A673 (cell line): ENCODE results near the gene SH3RF2. TPM values are rescaled to one million over a fixed set of nuclear protein-coding genes. Genes with fewer than 3 reads are reported as not detected.

Source experiments
- BruUV-seq: library from RNA; stranded (reverse); fragments of 400-500 nt; replicated peaks from 2 replicates; lab custom pipeline; 2021; lab: Mats Ljungman, UMichigan
- CTCF ChIA-PET: fragments of 300-600 bp; sonication (Branson Sonifier 250); formaldehyde crosslinking; loops from one replicate; lab custom pipeline; 2022; ENCODE audit warnings: antibody characterized with exemption; lab: Charles Lee
- POLR2A ChIA-PET: fragments of 300-600 bp; sonication (Branson Sonifier 250); formaldehyde crosslinking; loops from one replicate; lab custom pipeline; 2022; ENCODE audit warnings: antibody characterized with exemption; ENCODE audit not compliant: low non-redundant PET; lab: Charles Lee
- DNase-seq: peaks from one replicate; pipeline ENCODE4 v3.0.0-alpha.2; 2015; ENCODE audit warnings: low spot score
- H3K27ac ChIP-seq: fragments of 200-600 bp; sonication (generic); 2 replicates; pipeline ENCODE4 v1.5.1; 2016; ENCODE audit warnings: mixed run types, low read depth, mild to moderate bottlenecking, mixed read lengths, antibody characterized with exemption, low read length; ENCODE audit not compliant: poor library complexity, severe bottlenecking
- H3K27me3 ChIP-seq: fragments of 200-600 bp; sonication (generic); replicated peaks from 2 replicates; pipeline ENCODE4 v1.6.1; 2017; ENCODE audit warnings: mixed run types, low read depth, mild to moderate bottlenecking, mixed read lengths, antibody characterized with exemption, low read length; ENCODE audit not compliant: insufficient read depth, poor library complexity
- H3K36me3 ChIP-seq: fragments of 200-600 bp; sonication (generic); 2 replicates; pipeline ENCODE4 v1.6.1; 2016; ENCODE audit warnings: mixed run types, mild to moderate bottlenecking, mixed read lengths, antibody characterized with exemption, low read length; ENCODE audit not compliant: insufficient read depth, poor library complexity, severe bottlenecking
- H3K4me1 ChIP-seq: fragments of 200-600 bp; sonication (generic); 2 replicates; pipeline ENCODE4 v1.6.1; 2017; ENCODE audit warnings: mixed run types, mild to moderate bottlenecking, mixed read lengths, antibody characterized with exemption, low read length; ENCODE audit not compliant: insufficient read depth, poor library complexity, severe bottlenecking
- H3K4me3 ChIP-seq: fragments of 200-600 bp; sonication (generic); 2 replicates; pipeline ENCODE4 v1.5.1; 2016; ENCODE audit warnings: low read depth, mixed run types, mild to moderate bottlenecking, mixed read lengths, low read length; ENCODE audit not compliant: poor library complexity, severe bottlenecking
- H3K9me3 ChIP-seq: fragments of 200-600 bp; sonication (generic); 2 replicates; pipeline ENCODE4 v1.6.1; 2016; ENCODE audit warnings: mixed run types, low read depth, mild to moderate bottlenecking, mixed read lengths, antibody characterized with exemption, low read length; ENCODE audit not compliant: poor library complexity, severe bottlenecking
- CTCF ChIP-seq: fragments of 300-800, 200-600 bp; sonication (generic); conservative IDR thresholded peaks from 2 replicates; pipeline ENCODE4 v1.5.1; 2017; ENCODE audit warnings: low read depth, mild to moderate bottlenecking, antibody characterized with exemption, low read length, moderate library complexity, mixed read lengths
- EZH2 ChIP-seq: fragments of 200-600 bp; sonication (generic); IDR thresholded peaks from 2 replicates; pipeline ENCODE4 v1.6.1; 2017; ENCODE audit warnings: borderline replicate concordance, low read depth, mild to moderate bottlenecking, mixed read lengths, antibody characterized with exemption, low read length; ENCODE audit not compliant: poor library complexity, severe bottlenecking
- intact Hi-C: fragments of 100-400 bp; cut with micrococcal nuclease; formaldehyde crosslinking; loops from one replicate; pipeline ENCODE4 v1.10.0; 2022; ENCODE audit not compliant: unreplicated experiment
- total RNA-seq: library from RNA; stranded (reverse); gene quantifications from 2 replicates; pipeline ENCODE4 v1.2.3, GENCODE V29; 2021

Gene SH3RF2
- total RNA-seq, 1 experiment from 2014 or later, result 21.1 TPM

GRCh38 chr5:146101646-146102045 is 165.3 kb downstream of the SH3RF2 start:
- no peaks in the 10 kb centered on the region for H3K27me3 ChIP-seq
- TF ChIP-seq EZH2, result no peak
- TF ChIP-seq CTCF, result no peak
- no peak for DNase-seq
- H3K36me3 ChIP-seq, result peaks cover 6% of the 10 kb centered on the region
- POLR2A ChIA-PET, result no interaction called here
- CTCF ChIA-PET, result no interaction called here
- H3K9me3 ChIP-seq, result no peaks in the 10 kb centered on the region
- BruUV-seq, result no TSS peak
- H3K4me1 ChIP-seq, result no peaks in the 10 kb centered on the region
- no peak overlapping the region for H3K4me3 ChIP-seq
- H3K27ac ChIP-seq, result no peak overlapping the region
- intact Hi-C loops, result no loop called here

GRCh38 chr5:146103594-146103993 is 167.2 kb downstream of the SH3RF2 start:
- H3K4me1 ChIP-seq, result no peaks in the 10 kb centered on the region
- no peaks in the 10 kb centered on the region for H3K27me3 ChIP-seq
- POLR2A ChIA-PET, result no interaction called here
- peaks cover 6% of the 10 kb centered on the region for H3K36me3 ChIP-seq
- H3K4me3 ChIP-seq, result no peak overlapping the region
- no peaks in the 10 kb centered on the region for H3K9me3 ChIP-seq
- intact Hi-C loops, result no loop called here
- BruUV-seq, result no TSS peak
- H3K27ac ChIP-seq, result no peak overlapping the region
- CTCF ChIA-PET, result no interaction called here
- DNase-seq, result no peak
- TF ChIP-seq EZH2 (no peak), CTCF (no peak)

GRCh38 chr5:146105477-146105876 is 169.1 kb downstream of the SH3RF2 start, which contains the start of gene PLAC8L1:
TSS of gene PLAC8L1 (minus strand) at chr5:146105577. CDS start at chr5:146104311, 1,266 bp downstream.
- intact Hi-C loops, result no loop called here
- peaks cover 6% of the 10 kb centered on the region for H3K36me3 ChIP-seq
- no peak within 1 kb of the TSS for H3K27ac ChIP-seq
- H3K4me3 ChIP-seq, result no peak within 1 kb of the TSS
- CTCF ChIA-PET, result no interaction called here
- DNase-seq, result no peak
- no TSS peak for BruUV-seq
- H3K27me3 ChIP-seq, result no peaks in the 10 kb centered on the region
- POLR2A ChIA-PET, result interaction anchor here (0.5 kb wide), 1 partner anchor 35 kb away, joined by 3 read pairs; no protein-coding TSS in a partner anchor
- TF ChIP-seq EZH2 (no peak), CTCF (no peak)
- no peaks in the 10 kb centered on the region for H3K9me3 ChIP-seq
- no peaks in the 10 kb centered on the region for H3K4me1 ChIP-seq
